HepG2 (cell line): Measurements from ENCODE around the gene NT5DC2. TPM values are rescaled to one million over a fixed set of nuclear protein-coding genes. Genes with fewer than 3 reads are reported as not detected.
A peak's percentile ranks its signal among the peaks of the same experiment; 100 is the strongest.
"Not testable (repeated sequence)": the region's sequence is repeated elsewhere in the genome, so short reads cannot be mapped to it uniquely, and the experiment has no call there.

Source experiments
- ATAC-seq: fragments of 200-7000 bp; cut with Tn5 transposase; 3 replicates; pipeline ENCODE4 v1.9.1; 2020; ENCODE audit warnings: mild to moderate bottlenecking, moderate library complexity
- BruUV-seq: library from RNA; stranded (reverse); fragments of 400-500 nt; replicated peaks from 2 replicates; lab custom pipeline; 2021; lab: Mats Ljungman, UMichigan
- CTCF ChIA-PET: fragments of 300-600 bp; formaldehyde crosslinking; extraction: SDS; loops from one replicate; lab custom pipeline; 2021; ENCODE audit warnings: low total read pairs, inconsistent platforms, low intra/inter-chr PET ratio; lab: Yijun Ruan, JAX
- POLR2A ChIA-PET: fragments of 350-600 bp; sonication (Branson Sonifier 250); formaldehyde crosslinking; loops from one replicate; lab custom pipeline; 2020; ENCODE audit warnings: antibody characterized with exemption, inconsistent platforms; lab: Yijun Ruan, JAX
- DNase-seq: peaks from one replicate; pipeline ENCODE4 v3.0.0-alpha.2; 2015; ENCODE audit warnings: low spot score
- FAIRE-seq: peaks from 3 replicates; lab custom pipeline; 2011; peaks lifted over from hg19 to GRCh38; lab: Jason Lieb, UNC
- H2AFZ ChIP-seq: one replicate; pipeline ENCODE4 v1.6.1; 2011; ENCODE audit warnings: low read length, inconsistent platforms
- H3K27ac ChIP-seq: fragments of 300-600 bp; 3 replicates; pipeline ENCODE4 v1.8.0; 2011; ENCODE audit warnings: mixed run types, mild to moderate bottlenecking, mixed read lengths, low read length, inconsistent platforms; ENCODE audit not compliant: insufficient read depth; ENCODE audit errors: extremely low read length
- H3K27me3 ChIP-seq, 2 experiments: fragments of 200-600 bp in 1 of 2; 2 replicates in 1 of 2; 3 replicates in 1 of 2; pipeline versions ENCODE4 v1.6.0 to v1.8.0; 2011; ENCODE audit warnings: low read length in 2 of 2, mild to moderate bottlenecking in 2 of 2, moderate library complexity in 2 of 2, inconsistent platforms in 1 of 2; ENCODE audit not compliant: insufficient read depth in 2 of 2, control insufficient read depth in 1 of 2
- H3K36me3 ChIP-seq, 2 experiments: fragments of 200-600 bp in 1 of 2; replicated peaks in 1 of 2; 2 replicates in 1 of 2; 3 replicates in 1 of 2; pipeline versions ENCODE4 v1.5.1 to v1.8.0; 2011; ENCODE audit warnings: low read length in 2 of 2, inconsistent platforms in 1 of 2; ENCODE audit not compliant: insufficient read depth in 2 of 2, control insufficient read depth in 1 of 2
- H3K4me1 ChIP-seq: 2 replicates; pipeline ENCODE4 v1.5.1; 2012; ENCODE audit warnings: low read length, inconsistent platforms; ENCODE audit not compliant: insufficient read depth
- H3K4me2 ChIP-seq: 2 replicates; pipeline ENCODE4 v1.6.0; 2011; ENCODE audit warnings: low read depth, low read length, inconsistent platforms
- H3K4me3 ChIP-seq, 3 experiments: fragments of 200-600 bp in 1 of 3; sonication (generic), shearing (Covaris generic) in 1 of 3; replicated peaks in 1 of 3; 2 replicates each; pipeline ENCODE4 v1.5.1; 2011 to 2016; ENCODE audit warnings: low read length in 3 of 3, inconsistent platforms in 2 of 3, low read depth in 2 of 3, mild to moderate bottlenecking in 2 of 3, control low read depth in 1 of 3, mixed read lengths in 1 of 3; ENCODE audit not compliant: insufficient read depth in 1 of 3
- H3K79me2 ChIP-seq: one replicate; pipeline ENCODE4 v1.6.1; 2011; ENCODE audit warnings: low read length, inconsistent platforms; ENCODE audit not compliant: insufficient read depth
- H3K9ac ChIP-seq: 2 replicates; pipeline ENCODE4 v1.6.0; 2011; ENCODE audit warnings: mild to moderate bottlenecking, low read depth, low read length, inconsistent platforms; ENCODE audit not compliant: insufficient read depth
- H3K9me3 ChIP-seq: 2 replicates; pipeline ENCODE4 v1.5.1; 2012; ENCODE audit warnings: mild to moderate bottlenecking, low read length
- H4K20me1 ChIP-seq: 2 replicates; pipeline ENCODE4 v1.6.0; 2011; ENCODE audit warnings: inconsistent platforms, mild to moderate bottlenecking, low read length, moderate library complexity; ENCODE audit not compliant: insufficient read depth
- AGO2 ChIP-seq: fragments of 200-400 bp; formaldehyde crosslinking; optimal IDR thresholded peaks from 2 replicates; pipeline ENCODE3; 2017; ENCODE audit warnings: mild to moderate bottlenecking, low read depth, low read length, moderate library complexity
- GABPA ChIP-seq, 2 experiments: IDR thresholded peaks; 2 replicates each; pipeline ENCODE4 v1.6.1; 2011 to 2016; ENCODE audit warnings: low read depth in 2 of 2, low read length in 1 of 2, missing biosample characterization in 1 of 2, missing genetic modification characterization in 1 of 2
- KDM4B ChIP-seq: sonication (generic); formaldehyde crosslinking; IDR thresholded peaks from 2 replicates; pipeline ENCODE4 v1.4.0; 2020; ENCODE audit warnings: missing genetic modification reagents
- NR2F6 ChIP-seq, 2 experiments: IDR thresholded peaks; 2 replicates each; pipeline ENCODE4 v1.6.1; 2016; ENCODE audit warnings: antibody characterized with exemption in 1 of 2, mild to moderate bottlenecking in 1 of 2
- ZSCAN21 ChIP-seq: sonication (generic); formaldehyde crosslinking; IDR thresholded peaks from 2 replicates; pipeline ENCODE4 v1.8.0; 2022; ENCODE audit warnings: mild to moderate bottlenecking, missing genetic modification reagents, moderate library complexity, borderline replicate concordance
- WGBS: methylation state at CpG from one replicate; pipeline ENCODE4 v1.1.6; 2017; ENCODE audit warnings: low lambda C conversion rate; 5-methylcytosine and 5-hydroxymethylcytosine counted together
- in situ Hi-C: cut with HindIII; loops from 2 replicates; pipeline ENCODE4 v1.10.0; 2017; ENCODE audit warnings: low pct_unique_long_range_greater_than_20kb; ENCODE audit not compliant: extremely low pct_ligation_motif_present
- intact Hi-C: fragments of 100-400 bp; cut with micrococcal nuclease; formaldehyde crosslinking; loops from one replicate; pipeline ENCODE4 v1.10.0; 2022; ENCODE audit not compliant: unreplicated experiment
- polyA plus RNA-seq, 8 experiments: library from polyadenylated mRNA; depleted of rRNA in 3 of 8; stranded (reverse) in 7 of 8; unstranded in 1 of 8; fragments of >200 nt; fragmentation: Illumina TruSeq in 4 of 8; extraction: Trizol in 4 of 8; gene quantifications; 2 replicates each; pipeline versions ENCODE4 v1.2.1 to v1.2.3, GENCODE V29; 2011 to 2016; ENCODE audit warnings: low read depth in 4 of 8, missing spikeins in 1 of 8, mixed read lengths in 1 of 8; ENCODE audit not compliant: insufficient read depth in 1 of 8
- total RNA-seq, 5 experiments: library from RNA; depleted of rRNA; stranded (reverse); fragments of >200 nt; fragmentation: Illumina TruSeq; extraction: Trizol; gene quantifications; 2 replicates each; pipeline ENCODE4 v1.2.3, GENCODE V29; 2016; ENCODE audit warnings: low read depth in 1 of 5

NT5DC2 gene
- total and polyA plus RNA-seq, 2 of the 13 experiments (the other 11 are each of a cell fraction or from before 2014, with no cell fraction given) = 131 to 240 TPM

DNA sequence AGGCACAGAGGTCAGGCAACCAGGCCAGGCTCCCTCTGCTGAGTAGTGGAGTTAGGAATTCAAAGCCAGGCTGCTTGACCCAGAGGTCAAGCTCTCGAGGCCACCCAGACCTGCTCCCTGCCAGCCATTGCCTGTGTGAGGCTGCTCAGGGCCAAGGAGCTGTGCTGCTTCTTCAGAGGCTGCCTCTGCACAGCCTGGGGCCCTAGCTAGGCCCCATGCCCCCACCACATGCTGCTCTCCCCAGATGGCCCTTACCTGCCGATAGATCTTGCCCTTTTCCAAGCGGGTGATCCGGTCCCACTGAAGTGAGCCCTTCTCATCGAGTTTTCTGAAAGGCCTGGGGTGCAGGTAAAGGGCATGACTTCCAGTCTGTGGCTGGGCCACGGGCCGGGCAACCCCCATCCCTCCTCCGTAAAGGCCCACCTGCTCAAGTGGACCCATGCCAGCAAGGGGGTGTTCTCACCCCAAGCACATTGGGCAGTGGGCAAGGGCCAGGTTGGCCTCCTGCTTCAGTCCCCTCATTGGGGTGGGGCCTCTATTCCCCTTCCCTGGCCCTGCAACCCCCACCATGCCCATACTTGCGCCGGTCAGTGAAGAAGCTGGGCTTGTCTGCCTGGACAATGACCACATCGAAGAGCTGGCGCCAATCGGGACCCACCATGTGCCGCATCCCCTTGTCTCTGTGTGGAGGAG, 6.5 kb downstream of the NT5DC2 start:
- H3K4me1 ChIP-seq = peaks cover 36% of the 10 kb centered on the region
- FAIRE-seq (no peak), ATAC-seq (no peak), DNase-seq (no peak)
- peaks cover 21 to 42% of the 10 kb centered on the region in 2 experiments for H3K36me3 ChIP-seq
- H3K9ac ChIP-seq = no peak overlapping the region
- ChIA-PET CTCF (no interaction called here), POLR2A (interaction anchor here (0.8 to 1.2 kb wide), 2 partner anchors 9 kb away, joined by 3 to 4 read pairs; partner anchors contain the start of gene UQCC5)
- WGBS = 97% methylated on average over 7 of the region's 14 CpGs
- intact Hi-C loops (no loop called here), in situ Hi-C loops (no loop called here)
- no peak overlapping the region for H2AFZ ChIP-seq
- 0 out of 2 replicates have a peak, but pooled peaks cover 4% of the 10 kb centered on the region for H4K20me1 ChIP-seq
- peaks cover 18% of the 10 kb centered on the region for H3K79me2 ChIP-seq
- no peak overlapping the region for H3K4me2 ChIP-seq
- no peak overlapping the region for H3K27ac ChIP-seq
- H3K4me3 ChIP-seq = no peak overlapping the region
- BruUV-seq = no TSS peak
- H3K27me3 ChIP-seq = no peaks in the 10 kb centered on the region
- H3K9me3 ChIP-seq = no peaks in the 10 kb centered on the region
- no peak for TF ChIP-seq NR2F6 (IDR thresholded peaks at IDR 0.05)
- peak; percentile 22; the same call in 1 of the 2 replicates for TF ChIP-seq NR2F6 (CRISPR knock-in tag; IDR thresholded peaks at IDR 0.05)
- TF ChIP-seq AGO2 = peak; percentile 53
- TF ChIP-seq ZSCAN21 (CRISPR knock-in tag) = no peak
- no peak for TF ChIP-seq GABPA (IDR thresholded peaks at IDR 0.05; ENCODE audit: low read depth, low read length)
- no peak for TF ChIP-seq GABPA (CRISPR knock-in tag; IDR thresholded peaks at IDR 0.05; ENCODE audit: low read depth)
- TF ChIP-seq KDM4B (CRISPR knock-in tag) = no peak

GRCh38 chr3:52526671-52527038, 7.0 kb downstream of the NT5DC2 start:
- CTCF ChIA-PET, FAIRE-seq, ATAC-seq, H4K20me1 ChIP-seq, H3K27me3 ChIP-seq, H3K27ac ChIP-seq, H3K9me3 ChIP-seq, BruUV-seq, DNase-seq, H3K4me2 ChIP-seq, in situ Hi-C loops, H3K4me3 ChIP-seq, H2AFZ ChIP-seq, intact Hi-C loops, H3K9ac ChIP-seq: not testable (repeated sequence)
- Histone ChIP-seq H3K79me2 (peaks cover 13% of the 10 kb centered on the region), H3K36me3 (peaks cover 21 to 42% of the 10 kb centered on the region in 2 experiments), H3K4me1 (peaks cover 31% of the 10 kb centered on the region)
- POLR2A ChIA-PET = interaction anchor here (0.8 to 1.2 kb wide), 2 partner anchors 8 to 9 kb away, joined by 3 to 4 read pairs; partner anchors contain the start of gene UQCC5
- 94% methylated on average over 4 of the region's 5 CpGs for WGBS
